ENCODE measurements around the gene AEBP2. TPM values are rescaled to one million over a fixed set of nuclear protein-coding genes. Genes with fewer than 3 reads are reported as not detected.
A peak's percentile ranks its signal among the peaks of the same experiment; 100 is the strongest.

Gene AEBP2
- total RNA-seq, 1 experiment from 2014 or later, result 50.3 TPM

- H3K36me3 ChIP-seq (ENCODE audit: low read depth), result peaks cover 8% of the 10 kb centered on the region
- BruUV-seq (replicated peaks), result no TSS peak
- CTCF ChIA-PET, result no interaction called here
- no peak overlapping the region for H3K4me3 ChIP-seq
- no peaks in the 10 kb centered on the region for H3F3A ChIP-seq (ENCODE audit: insufficient read depth, low read depth)
- no peak overlapping the region for H2AFZ ChIP-seq
- TF ChIP-seq EZH2 (IDR thresholded peaks at IDR 0.05; ENCODE audit: low read depth) (no peak), CTCF (conservative IDR thresholded peaks at IDR 0.05) (no peak)
- H3K4me2 ChIP-seq, result no peak overlapping the region
- H3K27ac ChIP-seq, result no peak overlapping the region
- peaks cover 15% of the 10 kb centered on the region; the same call in 1 of the 2 replicates for H3K79me2 ChIP-seq (ENCODE audit: low read depth)
- H4K20me1 ChIP-seq (ENCODE audit: insufficient read depth), result peaks cover 19% of the 10 kb centered on the region
- POLR2A ChIA-PET (ENCODE audit: unreplicated experiment), result no interaction called here
- no peak for DNase-seq
- intact Hi-C loops (cut with micrococcal nuclease; ENCODE audit: unreplicated experiment), result no loop called here
- H3K4me1 ChIP-seq (replicated peaks; ENCODE audit: insufficient read depth), result no peaks in the 10 kb centered on the region
- H3K9me2 ChIP-seq (ENCODE audit: insufficient read depth), result no peaks in the 10 kb centered on the region
- H3K9me3 ChIP-seq (ENCODE audit: insufficient read depth, low read depth), result no peaks in the 10 kb centered on the region
- no peaks in the 10 kb centered on the region for H3K27me3 ChIP-seq (ENCODE audit: insufficient read depth, low read depth)
Observed at GRCh38 chr12:19510461-19510860, 71.2 kb downstream of the AEBP2 start.

- intact Hi-C loops (cut with micrococcal nuclease; ENCODE audit: unreplicated experiment), result no loop called here
- Histone ChIP-seq H2AFZ (no peak overlapping the region), H3K36me3 (ENCODE audit: low read depth) (peaks cover 13% of the 10 kb centered on the region), H3K27me3 (ENCODE audit: insufficient read depth, low read depth) (no peaks in the 10 kb centered on the region), H3K79me2 (ENCODE audit: low read depth) (peaks cover 5% of the 10 kb centered on the region; the same call in 1 of the 2 replicates), H4K20me1 (ENCODE audit: insufficient read depth) (peaks cover 15% of the 10 kb centered on the region), H3K4me2 (no peak overlapping the region), H3F3A (ENCODE audit: insufficient read depth, low read depth) (no peaks in the 10 kb centered on the region), H3K4me1 (replicated peaks; ENCODE audit: insufficient read depth) (no peaks in the 10 kb centered on the region), H3K4me3 (no peak overlapping the region), H3K9me3 (ENCODE audit: insufficient read depth, low read depth) (no peaks in the 10 kb centered on the region), H3K9me2 (ENCODE audit: insufficient read depth) (no peaks in the 10 kb centered on the region), H3K27ac (peak overlapping the region; percentile 10; the same call in 1 of the 2 replicates)
- BruUV-seq (replicated peaks), result no TSS peak
- DNase-seq, result peak in 1 of 2 experiments; percentile 11
- ChIA-PET CTCF (no interaction called here), POLR2A (ENCODE audit: unreplicated experiment) (interaction anchor here (0.6 kb wide), 2 partner anchors 214 to 259 kb away, joined by 3 to 7 read pairs; no protein-coding TSS in a partner anchor)
- no peak for TF ChIP-seq CTCF (conservative IDR thresholded peaks at IDR 0.05)
- TF ChIP-seq EZH2 (IDR thresholded peaks at IDR 0.05; ENCODE audit: low read depth), result no peak
Observed at GRCh38 chr12:19515179-19515578, 75.9 kb downstream of the AEBP2 start.

- TF ChIP-seq CTCF (conservative IDR thresholded peaks at IDR 0.05) (no peak), EZH2 (IDR thresholded peaks at IDR 0.05; ENCODE audit: low read depth) (no peak)
- Histone ChIP-seq H3K36me3 (ENCODE audit: low read depth) (peaks cover 7% of the 10 kb centered on the region; the same call in 1 of the 2 replicates), H3K4me2 (no peak overlapping the region), H3K9me2 (ENCODE audit: insufficient read depth) (no peaks in the 10 kb centered on the region), H2AFZ (no peak overlapping the region), H3K9me3 (ENCODE audit: insufficient read depth, low read depth) (no peaks in the 10 kb centered on the region), H3K27me3 (ENCODE audit: insufficient read depth, low read depth) (no peaks in the 10 kb centered on the region), H3K4me3 (no peak overlapping the region), H3K79me2 (ENCODE audit: low read depth) (no peaks in the 10 kb centered on the region), H4K20me1 (ENCODE audit: insufficient read depth) (peaks cover 8% of the 10 kb centered on the region; the same call in 1 of the 2 replicates), H3K27ac (no peak overlapping the region), H3F3A (ENCODE audit: insufficient read depth, low read depth) (peaks cover 3% of the 10 kb centered on the region; the same call in 1 of the 2 replicates), H3K4me1 (replicated peaks; ENCODE audit: insufficient read depth) (no peaks in the 10 kb centered on the region)
- POLR2A ChIA-PET (ENCODE audit: unreplicated experiment), result no interaction called here
- no TSS peak for BruUV-seq (replicated peaks)
- intact Hi-C loops (cut with micrococcal nuclease; ENCODE audit: unreplicated experiment), result no loop called here
- DNase-seq, result no peak
- CTCF ChIA-PET, result no interaction called here
Observed at GRCh38 chr12:19517583-19517982, 78.3 kb downstream of the AEBP2 start.
